NCI-H345 treated with DMSO at 0.1 percent for 48 hours (cell line): Measurements from ENCODE around the gene TMPRSS11F.
A peak's percentile ranks its signal among the peaks of the same experiment; 100 is the strongest.
"Not testable (repeated sequence)": the region's sequence is repeated elsewhere in the genome, so short reads cannot be mapped to it uniquely, and the experiment has no call there.

Experiments used
- DNase-seq: peaks from one replicate; lab custom pipeline; 2025; ENCODE audit not compliant: unreplicated experiment; lab: John Stamatoyannopoulos, UW

TMPRSS11F gene

GRCh38 chr4:68129793-68130192 is at the start of gene TMPRSS11F:
Gene TMPRSS11F (minus strand): TSS chr4:68129869. CDS start chr4:68129820, 49 bp downstream.
- no peak for DNase-seq

- no peak for DNase-seq
Measured at GRCh38 chr4:68176904-68177303, 47.2 kb upstream of the TMPRSS11F start.

GRCh38 chr4:68176500-68176899 is 46.8 kb upstream of the TMPRSS11F start:
- no peak for DNase-seq

GRCh38 chr4:68175562-68176155 is 46.0 kb upstream of the TMPRSS11F start:
- peak; percentile 19 for DNase-seq

GRCh38 chr4:68174389-68174788 is 44.7 kb upstream of the TMPRSS11F start:
- DNase-seq: not testable (repeated sequence)

GRCh38 chr4:68172147-68172546 is 42.5 kb upstream of the TMPRSS11F start:
- not testable (repeated sequence) for DNase-seq

GRCh38 chr4:68167706-68168105 is 38.0 kb upstream of the TMPRSS11F start:
- DNase-seq: no peak

GRCh38 chr4:68167166-68167565 is 37.5 kb upstream of the TMPRSS11F start:
- no peak for DNase-seq

- DNase-seq: no peak
Measured at GRCh38 chr4:68163754-68164153, 34.1 kb upstream of the TMPRSS11F start.

GRCh38 chr4:68162196-68162595 is 32.5 kb upstream of the TMPRSS11F start:
- DNase-seq: no peak

- DNase-seq: no peak
Measured at GRCh38 chr4:68152411-68152810, 22.7 kb upstream of the TMPRSS11F start.

- DNase-seq: no peak
Measured at GRCh38 chr4:68148800-68149685, 19.4 kb upstream of the TMPRSS11F start.

GRCh38 chr4:68147079-68147478 is 17.4 kb upstream of the TMPRSS11F start:
- no peak for DNase-seq

- DNase-seq: no peak
Measured at GRCh38 chr4:68145261-68145660, 15.6 kb upstream of the TMPRSS11F start.

GRCh38 chr4:68141852-68142251 is 12.2 kb upstream of the TMPRSS11F start:
- no peak for DNase-seq

- no peak for DNase-seq
Measured at GRCh38 chr4:68132342-68132741, 2.7 kb upstream of the TMPRSS11F start.

GRCh38 chr4:68124262-68124661 is 5.4 kb downstream of the TMPRSS11F start:
- DNase-seq: no peak

GRCh38 chr4:68123525-68123924 is 6.1 kb downstream of the TMPRSS11F start:
- no peak for DNase-seq

- DNase-seq: no peak
Measured at GRCh38 chr4:68119921-68120320, 9.7 kb downstream of the TMPRSS11F start.

- no peak for DNase-seq
Measured at GRCh38 chr4:68110441-68110840, 19.2 kb downstream of the TMPRSS11F start.

- no peak for DNase-seq
Measured at GRCh38 chr4:68109868-68110267, 19.8 kb downstream of the TMPRSS11F start.

- DNase-seq: no peak
Measured at GRCh38 chr4:68082758-68083157, 46.9 kb downstream of the TMPRSS11F start.
